Sigmoid colon (tissue), 4 donors: ENCODE measurements around the gene MRPL53.

Source experiments
- EP300 ChIP-seq, 4 donors: sonication (generic); formaldehyde crosslinking; IDR thresholded peaks; one replicate each; pipeline ENCODE4 v1.6.1; 2017; ENCODE audit warnings: antibody characterized with exemption in 4 of 4
- POLR2A ChIP-seq, 2 donors: fragments of 450-650 bp; IDR thresholded peaks; one replicate each; pipeline ENCODE4 v1.6.1; 2016; ENCODE audit warnings: antibody characterized with exemption in 2 of 2, mild to moderate bottlenecking in 2 of 2, moderate library complexity in 2 of 2
- POLR2AphosphoS5 ChIP-seq, 4 donors: sonication (generic); formaldehyde crosslinking; IDR thresholded peaks; one replicate each; pipeline ENCODE4 v1.6.1; 2017; ENCODE audit warnings: antibody characterized with exemption in 4 of 4
- TF ChIP-seq, protein P1 (sequence below), 4 experiments: fragments of 450-650 bp in 3 of 4; fragments of 200-600 bp in 1 of 4; IDR thresholded peaks; one replicate each; pipeline ENCODE4 v1.5.1; 2016 to 2019; ENCODE audit warnings: antibody characterized with exemption in 4 of 4, mild to moderate bottlenecking in 3 of 4, moderate library complexity in 2 of 4

DNA sequence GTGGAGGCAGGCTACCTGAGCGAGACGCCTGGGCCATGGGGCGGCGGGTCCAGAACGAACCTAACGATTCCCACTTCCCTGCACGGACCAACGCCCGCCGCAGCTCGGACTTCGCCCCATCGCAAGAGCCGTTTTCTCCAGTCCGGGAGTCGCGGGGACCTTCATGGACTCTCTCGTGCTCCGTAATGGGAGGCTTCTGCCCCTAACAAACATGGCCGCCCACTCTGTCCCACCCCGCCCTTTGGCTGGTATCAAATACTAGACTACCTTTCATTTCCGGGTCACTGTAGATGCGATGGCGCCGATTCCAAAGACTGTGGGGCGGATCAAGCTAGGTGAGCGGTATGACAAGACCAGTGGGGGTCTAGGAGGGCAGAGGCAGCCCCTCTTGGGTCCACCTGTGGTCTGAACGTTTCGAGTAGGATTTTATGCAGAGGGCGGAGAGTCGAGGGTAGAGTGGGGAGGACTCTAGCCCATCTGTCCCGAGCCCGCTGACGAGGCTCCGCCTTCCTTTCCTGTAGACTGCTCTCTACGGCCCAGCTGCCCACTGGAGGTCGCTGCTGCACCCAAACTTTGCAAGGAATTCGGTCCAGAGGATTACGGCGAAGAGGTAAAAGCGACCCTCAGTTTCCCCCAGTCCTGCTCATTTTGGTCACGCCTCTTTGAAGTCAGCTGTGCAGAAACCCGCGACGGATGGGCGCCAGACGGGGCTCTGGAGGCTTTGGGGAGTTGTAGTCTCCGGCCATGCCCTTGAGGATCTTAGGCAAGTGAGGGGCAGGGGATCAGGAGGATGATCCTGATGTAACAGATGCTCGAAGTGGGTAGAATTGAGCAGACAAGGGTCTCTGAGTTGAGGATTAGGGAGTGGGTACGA, 10.6 kb upstream of the MRPL53 start, which contains the start of the genes CCDC142 and TTC31:
- TF ChIP-seq, protein P1, sequence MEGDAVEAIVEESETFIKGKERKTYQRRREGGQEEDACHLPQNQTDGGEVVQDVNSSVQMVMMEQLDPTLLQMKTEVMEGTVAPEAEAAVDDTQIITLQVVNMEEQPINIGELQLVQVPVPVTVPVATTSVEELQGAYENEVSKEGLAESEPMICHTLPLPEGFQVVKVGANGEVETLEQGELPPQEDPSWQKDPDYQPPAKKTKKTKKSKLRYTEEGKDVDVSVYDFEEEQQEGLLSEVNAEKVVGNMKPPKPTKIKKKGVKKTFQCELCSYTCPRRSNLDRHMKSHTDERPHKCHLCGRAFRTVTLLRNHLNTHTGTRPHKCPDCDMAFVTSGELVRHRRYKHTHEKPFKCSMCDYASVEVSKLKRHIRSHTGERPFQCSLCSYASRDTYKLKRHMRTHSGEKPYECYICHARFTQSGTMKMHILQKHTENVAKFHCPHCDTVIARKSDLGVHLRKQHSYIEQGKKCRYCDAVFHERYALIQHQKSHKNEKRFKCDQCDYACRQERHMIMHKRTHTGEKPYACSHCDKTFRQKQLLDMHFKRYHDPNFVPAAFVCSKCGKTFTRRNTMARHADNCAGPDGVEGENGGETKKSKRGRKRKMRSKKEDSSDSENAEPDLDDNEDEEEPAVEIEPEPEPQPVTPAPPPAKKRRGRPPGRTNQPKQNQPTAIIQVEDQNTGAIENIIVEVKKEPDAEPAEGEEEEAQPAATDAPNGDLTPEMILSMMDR (IDR thresholded peaks at IDR 0.05), result peak; percentile 81 to 91 (median 84)
- TF ChIP-seq POLR2A (IDR thresholded peaks at IDR 0.05) (peak in 1 of 2 donors; percentile 46), EP300 (IDR thresholded peaks at IDR 0.05) (no peak), POLR2AphosphoS5 (IDR thresholded peaks at IDR 0.05) (peak; percentile 69 to 81 (median 78))
